ENCODE results near the gene WDFY3. TPM values are rescaled to one million over a fixed set of nuclear protein-coding genes. Genes with fewer than 3 reads are reported as not detected.
A peak's percentile ranks its signal among the peaks of the same experiment; 100 is the strongest.

The WDFY3 gene
- total RNA-seq, 6 experiments from 2014 or later: 39.1 to 52.6 (median 48.3) TPM

- Mint-ChIP-seq H3K4me3 (no peak overlapping the region), H3K27ac (peak overlapping the region; percentile 34), H3K9me3 (no peaks in the 10 kb centered on the region), H3K4me1 (ENCODE audit: low read depth) (peaks cover 20% of the 10 kb centered on the region), H3K36me3 (ENCODE audit: low read depth) (peaks cover 7% of the 10 kb centered on the region; the same call in 1 of the 2 replicates), H3K27me3 (ENCODE audit: insufficient read depth) (no peaks in the 10 kb centered on the region)
- no peak for DNase-seq
- TF ChIP-seq CTCF (IDR thresholded peaks at IDR 0.05): no peak
Measured at GRCh38 chr4:84892950-84893349, 73.5 kb downstream of the WDFY3 start.

GRCh38 chr4:84887824-84888223 is 78.7 kb downstream of the WDFY3 start:
- no peak for TF ChIP-seq CTCF (IDR thresholded peaks at IDR 0.05)
- Mint-ChIP-seq H3K4me3 (no peak overlapping the region), H3K9me3 (no peaks in the 10 kb centered on the region), H3K27ac (no peak overlapping the region), H3K36me3 (ENCODE audit: low read depth) (peaks cover 10% of the 10 kb centered on the region; the same call in 1 of the 2 replicates), H3K27me3 (ENCODE audit: insufficient read depth) (no peaks in the 10 kb centered on the region), H3K4me1 (ENCODE audit: low read depth) (peaks cover 27% of the 10 kb centered on the region)
- DNase-seq: peak; percentile 54

- Mint-ChIP-seq H3K27me3 (ENCODE audit: insufficient read depth) (no peaks in the 10 kb centered on the region; the same call in 1 of the 2 replicates), H3K9me3 (no peaks in the 10 kb centered on the region), H3K4me3 (peak overlapping the region; percentile 70), H3K4me1 (ENCODE audit: low read depth) (peaks cover 40% of the 10 kb centered on the region), H3K27ac (peak overlapping the region; percentile 82), H3K36me3 (ENCODE audit: low read depth) (peaks cover 19% of the 10 kb centered on the region; the same call in 1 of the 2 replicates)
- no peak for TF ChIP-seq CTCF (IDR thresholded peaks at IDR 0.05)
- peak; percentile 15 for DNase-seq
Measured at GRCh38 chr4:84879651-84880200, 86.8 kb downstream of the WDFY3 start.

GRCh38 chr4:84878546-84878945 is 87.9 kb downstream of the WDFY3 start:
- Mint-ChIP-seq H3K4me3 (peak overlapping the region; percentile 70), H3K36me3 (ENCODE audit: low read depth) (peaks cover 22% of the 10 kb centered on the region; the same call in 1 of the 2 replicates), H3K27ac (peak overlapping the region; percentile 82), H3K9me3 (no peaks in the 10 kb centered on the region), H3K4me1 (ENCODE audit: low read depth) (peaks cover 40% of the 10 kb centered on the region), H3K27me3 (ENCODE audit: insufficient read depth) (no peaks in the 10 kb centered on the region; the same call in 1 of the 2 replicates)
- no peak for TF ChIP-seq CTCF (IDR thresholded peaks at IDR 0.05)
- DNase-seq: peak; percentile 33

- H3K4me3 Mint-ChIP-seq: peak overlapping the region; percentile 51
- DNase-seq: peak; percentile 82
- no peaks in the 10 kb centered on the region; the same call in 1 of the 2 replicates for H3K27me3 Mint-ChIP-seq (ENCODE audit: insufficient read depth)
- peaks cover 40% of the 10 kb centered on the region for H3K4me1 Mint-ChIP-seq (ENCODE audit: low read depth)
- H3K36me3 Mint-ChIP-seq (ENCODE audit: low read depth): peaks cover 22% of the 10 kb centered on the region; the same call in 1 of the 2 replicates
- no peaks in the 10 kb centered on the region for H3K9me3 Mint-ChIP-seq
- H3K27ac Mint-ChIP-seq: peak overlapping the region; percentile 70
- no peak for TF ChIP-seq CTCF (IDR thresholded peaks at IDR 0.05)
Measured at GRCh38 chr4:84878090-84878489, 88.4 kb downstream of the WDFY3 start.
